DMS79 treated with DMSO at 0.1 percent for 48 hours (cell line): ENCODE results near the gene CPS1.

Experiments used
- DNase-seq: peaks from one replicate; lab custom pipeline; 2025; lab: John Stamatoyannopoulos, UW

Gene CPS1

DNA sequence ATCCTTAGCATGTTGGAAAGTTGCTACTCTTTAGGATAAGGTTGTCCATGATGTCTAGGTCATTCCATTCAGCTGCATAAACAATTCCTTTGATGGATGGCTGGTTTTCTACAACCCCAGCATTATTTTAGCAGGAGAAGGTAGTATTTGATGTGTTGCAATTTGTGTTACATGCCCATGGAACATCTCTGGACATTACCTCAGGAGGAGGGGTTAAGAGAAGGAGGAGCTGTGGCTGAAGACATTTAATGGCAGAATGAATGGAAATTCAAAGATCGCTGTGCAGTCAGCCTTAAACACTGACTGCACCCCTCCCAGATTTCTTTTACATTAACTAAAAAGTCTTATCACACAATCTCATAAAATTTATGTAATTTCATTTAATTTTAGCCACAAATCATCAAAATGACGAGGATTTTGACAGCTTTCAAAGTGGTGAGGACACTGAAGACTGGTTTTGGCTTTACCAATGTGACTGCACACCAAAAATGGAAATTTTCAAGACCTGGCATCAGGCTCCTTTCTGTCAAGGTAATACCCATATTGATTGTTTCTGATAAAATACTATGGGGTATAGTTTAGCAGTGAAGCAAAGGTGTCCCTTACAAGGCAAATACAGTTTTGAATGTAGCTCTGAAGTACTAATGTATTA lies at the start of gene CPS1:
TSS of gene CPS1 (plus strand) at position 271 of the 652 bp plus-strand sequence. CDS start at position 406, 135 bp downstream.
- DNase-seq = no peak

DNA sequence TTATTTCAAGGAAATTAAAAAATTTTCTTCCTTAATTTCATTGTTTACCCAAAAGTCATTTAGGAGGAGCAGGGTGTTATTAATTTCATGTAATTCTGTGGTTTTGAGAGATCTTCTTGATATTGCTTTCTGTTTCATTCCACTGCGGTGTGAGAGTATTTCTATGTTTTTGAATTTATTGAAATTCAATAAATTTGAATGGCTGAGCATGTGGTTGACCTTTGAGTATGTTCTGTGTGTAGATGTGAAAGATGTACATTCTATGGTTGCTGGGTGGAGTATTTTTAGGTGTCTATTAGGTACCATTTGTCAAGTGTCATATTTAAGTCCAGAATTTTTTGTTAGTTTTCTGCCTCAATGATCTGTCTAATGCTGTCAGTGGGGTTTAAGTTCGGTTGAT lies 40.5 kb upstream of the CPS1 start:
- DNase-seq = no peak

DNA sequence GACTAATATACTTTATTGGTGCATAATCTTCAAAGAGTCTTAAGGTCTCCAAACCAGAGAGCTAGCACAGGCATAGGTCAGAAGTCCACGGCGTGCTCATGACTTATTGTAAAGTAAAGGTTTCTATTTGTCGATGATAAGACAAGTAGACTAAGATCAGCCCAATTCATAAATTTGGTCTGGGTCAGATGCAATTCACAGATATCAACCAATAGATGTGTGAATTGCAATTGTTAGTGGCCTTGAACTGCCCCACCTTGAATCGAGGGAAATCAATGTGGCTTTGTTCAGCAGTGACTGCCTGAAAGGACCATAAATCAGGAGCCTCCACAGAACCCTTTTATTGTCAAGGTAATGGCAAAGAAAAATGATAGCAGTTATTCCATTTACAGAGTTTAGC lies 39.1 kb upstream of the CPS1 start:
- DNase-seq = no peak

DNA sequence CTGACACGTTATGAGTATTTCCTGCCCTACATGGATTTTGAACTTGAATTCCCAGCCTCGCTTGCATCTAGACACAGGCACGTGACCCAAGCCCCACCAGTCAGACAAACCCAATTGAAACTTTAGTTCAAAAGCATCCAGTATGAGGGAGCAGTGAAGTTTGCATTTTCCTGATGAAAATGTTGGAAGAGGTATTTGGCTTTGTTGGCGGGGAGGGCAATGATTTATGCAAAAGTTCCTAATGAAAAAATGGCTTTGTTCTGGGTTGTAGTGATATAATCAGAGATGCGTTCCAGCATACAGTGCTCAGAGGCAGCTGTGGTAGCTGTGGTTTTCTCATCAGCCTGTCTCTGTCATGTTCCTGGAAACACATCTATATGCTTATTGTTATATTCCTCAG lies 36.8 kb upstream of the CPS1 start:
- DNase-seq = no peak

DNA sequence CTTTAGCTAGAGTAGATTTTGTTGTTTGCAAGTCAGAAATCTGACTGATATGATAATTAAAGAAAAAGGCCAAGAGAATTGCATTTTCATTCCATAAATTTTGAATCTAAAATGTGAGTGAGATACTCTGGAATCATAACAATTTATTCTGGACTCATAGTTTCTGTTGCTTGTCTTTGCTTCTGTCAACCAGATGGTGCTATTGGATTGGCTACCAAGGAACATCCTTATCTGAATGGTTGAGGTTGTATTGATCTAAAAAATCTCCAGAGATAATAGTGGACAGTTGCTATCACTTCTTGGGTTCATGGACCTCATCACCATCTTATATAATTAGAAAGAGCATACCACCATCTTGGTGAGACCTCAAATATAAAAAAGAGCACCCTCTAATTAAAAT lies 34.0 kb upstream of the CPS1 start:
- DNase-seq = no peak

DNA sequence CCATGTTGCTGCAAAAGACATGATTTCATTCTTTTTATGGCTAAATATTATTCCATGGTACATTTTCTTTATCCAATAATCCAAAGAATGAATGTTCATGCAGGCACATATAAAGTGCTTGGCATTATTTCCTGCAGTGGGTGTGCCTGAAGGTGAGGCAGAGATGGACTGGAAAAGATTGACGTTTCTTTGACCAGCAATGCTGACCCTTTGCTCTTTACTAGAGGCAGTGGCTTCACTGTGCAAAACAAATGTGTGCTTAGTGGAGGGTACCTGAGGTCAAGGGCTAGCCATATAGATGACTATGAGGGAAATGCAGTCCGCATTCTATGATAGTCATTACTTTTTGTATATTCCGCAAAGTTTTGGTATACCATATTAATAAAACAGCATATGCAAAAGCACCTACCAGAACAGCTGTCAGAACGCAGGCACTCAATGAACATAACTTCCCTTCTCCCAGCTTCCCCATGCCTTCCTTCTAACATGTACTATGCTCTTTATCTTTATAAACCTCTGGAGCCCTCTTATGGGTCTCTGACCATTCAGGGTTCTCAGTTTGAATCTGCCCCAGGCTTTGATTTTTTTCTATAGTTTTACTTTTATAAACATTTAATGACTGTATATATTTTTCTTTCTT lies 32.6 kb upstream of the CPS1 start:
- no peak for DNase-seq

DNA sequence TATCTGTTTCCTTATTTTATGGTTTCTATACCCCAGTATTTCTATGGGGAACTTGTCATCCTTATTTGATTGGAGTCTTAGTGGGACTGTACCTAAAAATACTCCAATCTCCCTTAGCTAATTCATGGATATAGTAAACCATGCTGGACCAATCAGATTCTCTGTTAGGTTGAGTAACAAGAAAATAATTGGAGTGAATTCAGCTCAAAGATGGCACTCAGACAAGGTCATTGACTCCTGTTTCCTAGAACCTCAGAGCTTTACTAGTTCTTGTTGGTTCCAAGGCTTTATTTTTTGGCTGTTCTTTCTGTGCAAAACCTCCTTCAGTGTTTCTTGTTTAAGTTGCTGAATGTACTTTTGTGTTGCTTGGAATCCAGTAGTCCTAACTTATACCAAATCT lies 31.9 kb upstream of the CPS1 start:
- DNase-seq = no peak

DNA sequence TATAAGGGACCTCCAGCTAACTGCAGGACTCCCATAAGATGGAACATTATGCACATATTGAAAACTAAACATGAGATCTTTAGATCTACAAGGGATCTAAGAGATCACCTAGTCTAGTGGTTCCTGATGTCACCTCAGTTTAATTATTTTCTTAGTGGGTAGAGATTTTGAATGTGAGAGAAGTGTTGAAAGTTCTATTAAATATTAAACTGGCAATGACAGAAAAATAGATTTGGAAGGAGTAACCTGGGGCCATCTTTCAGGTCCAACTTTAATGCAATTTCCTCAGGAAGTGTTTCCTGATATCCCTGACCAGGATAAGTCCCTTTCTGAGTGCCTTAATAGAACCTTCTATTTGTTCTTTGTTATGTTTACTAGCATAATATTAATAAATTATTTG lies 29.1 kb upstream of the CPS1 start:
- no peak for DNase-seq

DNA sequence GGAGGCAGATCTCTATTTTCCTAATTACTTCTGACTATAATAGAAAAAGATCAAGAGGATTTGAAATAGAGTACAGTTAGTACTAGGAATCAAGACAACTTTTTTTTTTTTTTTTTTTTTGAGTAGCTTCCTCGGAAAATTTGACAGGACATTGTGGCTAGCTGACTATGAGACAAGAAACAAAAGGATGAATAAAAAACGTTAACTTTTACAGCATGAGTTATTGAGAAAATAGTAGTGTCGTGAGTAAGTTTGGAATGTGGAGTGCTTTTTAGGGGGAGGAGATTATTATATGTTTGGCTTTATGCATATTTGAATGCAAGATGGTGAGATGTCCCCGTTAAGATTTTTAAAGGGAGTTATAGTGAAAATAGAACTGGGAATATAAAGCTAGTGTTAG lies 27.7 kb upstream of the CPS1 start:
- no peak for DNase-seq

DNA sequence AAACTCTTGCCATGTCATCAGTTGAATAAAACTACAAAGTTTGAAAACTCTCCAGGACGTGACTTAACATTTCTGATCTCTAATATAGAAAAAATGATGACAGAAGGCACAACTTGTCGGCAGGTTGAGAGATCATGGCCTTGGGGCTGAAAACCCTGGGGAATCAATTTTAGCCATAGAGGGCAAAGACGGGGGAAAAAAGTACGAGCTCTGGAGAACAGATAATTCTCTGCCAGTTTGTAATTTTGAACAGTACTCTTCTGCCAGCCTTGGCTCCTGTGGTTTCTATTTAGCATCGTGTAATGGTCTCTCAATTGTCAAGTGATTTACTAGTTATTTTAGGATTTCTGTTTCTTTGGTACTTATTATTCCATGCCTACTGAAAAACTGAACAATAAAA lies 25.3 kb upstream of the CPS1 start:
- DNase-seq = no peak

DNA sequence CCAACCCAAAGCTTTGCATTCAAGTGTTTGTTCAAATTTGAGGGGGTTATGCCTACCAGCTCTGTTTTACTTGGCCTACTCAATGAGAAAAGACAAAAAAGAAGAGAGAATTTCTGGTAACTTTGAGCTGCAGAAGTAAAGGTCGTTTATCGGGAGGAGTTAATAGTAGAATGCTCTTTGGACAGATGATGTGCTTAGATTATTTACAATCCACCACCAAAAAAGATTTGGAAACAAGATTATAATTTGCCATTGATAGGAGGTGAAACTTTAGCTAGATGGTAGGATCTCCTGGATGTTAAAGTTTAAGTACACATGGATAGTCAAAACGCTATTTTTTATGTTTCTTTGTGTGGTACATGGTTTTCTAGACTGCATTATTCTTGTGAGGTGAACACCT lies 24.9 kb upstream of the CPS1 start:
- DNase-seq = no peak

DNA sequence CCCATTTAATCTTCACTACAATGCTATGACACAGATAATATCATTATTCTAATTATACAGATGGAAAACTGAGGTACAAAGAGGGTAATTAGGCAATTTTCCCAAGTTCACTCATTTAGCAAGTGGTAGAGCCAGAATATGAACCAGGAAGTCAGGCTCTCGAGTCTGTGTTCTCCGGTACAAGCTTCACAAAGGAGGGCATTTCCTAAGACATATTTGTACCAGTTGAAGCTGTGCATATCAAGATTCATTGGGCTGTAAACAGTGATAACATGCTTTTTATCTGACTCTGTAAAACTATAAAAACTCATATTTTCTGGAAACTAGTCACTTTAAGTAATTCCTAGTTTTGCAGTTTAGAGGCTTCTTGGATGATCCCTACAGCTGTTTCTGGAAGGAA lies 23.0 kb upstream of the CPS1 start:
- DNase-seq = no peak

DNA sequence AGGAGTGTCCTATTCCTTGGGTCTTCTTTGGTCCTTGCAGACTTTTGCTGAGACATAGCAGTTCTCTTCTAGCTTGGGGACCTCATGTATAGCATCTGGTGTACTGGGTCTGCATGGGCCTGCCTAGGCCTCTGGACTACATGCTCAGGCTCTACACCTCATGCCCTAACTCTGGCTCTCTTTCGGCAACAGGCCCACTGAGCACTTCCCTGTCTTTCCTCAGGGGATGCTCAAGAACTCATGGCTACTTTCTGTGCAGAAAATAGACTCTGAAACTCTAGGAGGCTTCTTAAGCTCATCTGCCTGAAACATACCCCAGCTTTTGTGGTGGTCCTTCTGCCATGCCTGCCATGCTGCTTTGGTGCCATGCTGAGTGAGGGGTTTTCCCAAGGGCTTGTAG lies 21.5 kb upstream of the CPS1 start:
- no peak for DNase-seq

DNA sequence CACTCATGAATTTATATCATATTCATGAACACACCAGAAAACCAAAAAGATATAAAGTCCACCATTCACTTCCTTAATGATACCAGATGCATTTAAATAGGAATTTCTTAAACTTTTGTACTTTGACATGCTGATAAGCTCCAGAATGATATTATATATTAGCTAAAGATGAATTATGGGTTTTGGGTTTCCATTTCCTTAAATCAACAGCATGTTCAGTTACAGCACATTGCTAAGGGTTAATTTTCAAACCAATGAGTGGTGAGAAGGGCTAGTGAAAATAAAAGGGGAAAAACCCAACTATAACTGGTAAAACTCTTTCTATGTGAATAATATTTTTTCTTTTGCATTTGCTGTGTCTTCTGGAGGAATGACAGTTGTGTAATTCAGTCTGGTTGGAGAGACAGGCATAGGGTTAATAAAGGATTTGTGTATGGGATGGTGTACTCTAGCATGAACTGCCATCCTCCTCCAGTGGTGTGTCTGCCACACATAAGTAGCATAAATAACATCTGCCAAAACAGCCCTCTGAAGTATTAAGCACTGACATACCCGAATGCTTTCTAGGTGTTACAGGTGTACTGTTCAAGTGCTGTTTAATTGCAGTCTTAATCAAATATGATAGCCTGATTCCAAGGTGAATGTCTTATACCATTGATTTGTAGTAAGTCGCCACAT lies 19.3 kb upstream of the CPS1 start:
- DNase-seq = no peak

DNA sequence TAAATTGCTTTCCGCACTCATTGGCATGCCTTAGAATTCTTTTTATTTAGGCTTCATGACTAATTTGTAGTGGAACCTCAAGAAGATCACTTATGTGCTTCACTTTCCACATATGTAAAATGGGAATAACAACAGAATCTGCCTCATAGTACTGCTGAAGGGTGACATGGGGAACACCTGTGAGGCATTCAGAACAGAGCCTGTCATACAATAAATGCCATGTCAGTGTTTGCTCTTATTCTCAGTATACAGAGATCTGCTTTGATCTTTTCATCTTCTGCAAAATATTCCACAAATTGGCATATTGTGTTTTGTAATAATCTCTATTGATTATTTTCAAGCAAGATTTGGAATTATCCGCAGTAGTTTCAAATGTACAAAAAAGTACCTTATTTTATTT lies 17.4 kb upstream of the CPS1 start:
- DNase-seq = no peak

DNA sequence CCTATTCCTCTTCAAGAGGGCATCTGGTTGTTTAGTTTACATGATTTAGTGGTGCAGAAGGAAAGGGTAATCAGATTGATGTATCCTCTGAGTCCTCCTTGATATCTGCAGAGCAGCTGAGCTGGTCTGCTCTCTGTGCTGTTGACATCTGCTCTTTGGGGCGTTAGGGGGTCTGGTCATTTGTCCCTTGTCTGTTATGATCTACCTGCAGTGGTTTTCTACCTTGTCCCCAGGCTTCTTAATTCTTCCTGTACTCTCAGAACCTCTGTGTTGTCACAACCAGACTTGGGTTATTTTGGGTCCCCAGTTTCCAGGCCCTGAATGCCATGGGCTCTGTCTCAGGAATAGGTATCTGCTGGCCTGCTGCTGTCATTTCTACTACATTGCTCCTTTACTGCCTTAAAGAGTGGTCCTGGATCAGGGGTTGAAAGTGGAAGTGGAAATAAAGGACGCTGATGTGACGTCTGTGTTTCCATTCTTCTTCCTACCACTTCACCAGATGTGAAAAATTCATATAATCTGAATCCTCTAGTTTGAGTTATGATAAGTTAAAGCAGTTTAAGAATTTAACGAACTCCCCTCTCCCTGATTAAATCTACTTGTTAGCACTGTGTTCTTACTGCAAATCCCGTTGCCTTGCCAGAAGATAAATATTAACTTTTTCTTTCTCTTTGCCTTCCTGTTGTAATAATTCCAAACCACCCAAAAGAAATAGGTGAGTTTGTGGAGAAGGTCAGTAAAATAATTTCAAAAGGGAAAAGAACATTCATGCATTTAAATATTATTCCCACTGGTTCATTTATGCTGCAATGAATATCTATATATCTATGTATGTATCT lies 16.6 kb upstream of the CPS1 start:
- DNase-seq = no peak

DNA sequence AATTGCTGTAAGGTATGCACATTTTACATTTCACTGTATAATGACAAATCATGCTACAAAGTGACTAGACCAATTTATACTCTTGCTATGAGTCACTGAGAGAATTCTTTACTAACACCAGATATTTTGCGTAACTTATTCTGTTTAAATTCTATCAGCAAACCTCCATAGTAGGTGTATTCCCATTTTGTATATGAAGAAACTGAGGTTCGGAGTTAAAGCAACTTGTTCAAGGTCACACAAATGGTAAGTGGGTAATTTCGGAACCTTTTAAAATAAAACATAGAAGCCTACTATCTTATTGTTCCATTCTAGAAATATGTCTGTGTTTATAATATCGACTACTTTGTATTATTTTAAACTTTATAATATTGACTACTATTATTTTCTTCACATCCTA lies 15.9 kb upstream of the CPS1 start:
- no peak for DNase-seq

DNA sequence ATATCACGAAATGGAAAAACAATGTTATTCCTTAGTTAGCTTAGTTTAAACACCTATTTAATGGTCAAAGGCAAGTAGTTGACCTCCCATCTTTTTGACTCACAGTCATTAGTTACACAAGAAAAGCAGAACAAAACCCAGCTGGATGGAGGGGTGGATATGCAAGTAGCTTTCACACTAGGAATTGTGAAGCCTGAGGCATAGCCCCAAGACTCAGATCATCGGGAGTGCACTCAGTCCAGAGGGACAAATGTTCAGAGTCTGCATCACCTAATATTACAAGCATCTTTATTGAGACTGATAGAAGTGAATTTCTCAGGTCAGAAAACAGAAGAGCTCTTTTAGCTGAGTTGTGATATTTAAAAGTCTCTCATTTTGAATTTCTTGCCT lies 15.5 kb upstream of the CPS1 start:
- DNase-seq = no peak

DNA sequence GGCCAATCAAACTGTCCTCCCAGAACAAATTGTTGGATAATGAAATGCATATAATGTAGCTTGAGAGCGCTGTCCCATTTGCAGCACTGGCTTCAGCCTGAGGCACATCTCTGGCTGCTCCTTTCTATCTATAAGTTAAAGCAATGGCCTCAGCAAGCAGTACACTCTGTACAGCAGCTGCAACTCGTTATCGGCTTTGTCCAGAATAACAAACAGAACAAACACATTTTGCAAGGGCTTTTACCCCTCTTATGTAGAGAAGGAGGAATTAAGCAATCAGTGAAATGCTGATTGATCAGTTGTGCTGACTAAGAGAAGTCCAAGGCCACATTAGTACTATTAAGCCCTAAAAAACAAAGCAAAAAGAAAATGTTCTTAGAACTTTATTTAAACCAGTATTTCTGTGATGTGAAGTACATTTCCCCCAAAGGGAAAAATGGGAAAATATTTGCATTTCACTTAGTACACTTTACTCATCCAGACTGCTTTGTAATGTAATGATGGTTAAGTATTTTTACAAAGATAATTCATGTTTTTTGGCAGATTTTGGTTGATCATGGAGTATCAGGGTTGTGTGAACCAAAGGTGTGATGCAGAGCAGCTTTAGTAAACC lies 15.0 kb upstream of the CPS1 start:
- DNase-seq = no peak

DNA sequence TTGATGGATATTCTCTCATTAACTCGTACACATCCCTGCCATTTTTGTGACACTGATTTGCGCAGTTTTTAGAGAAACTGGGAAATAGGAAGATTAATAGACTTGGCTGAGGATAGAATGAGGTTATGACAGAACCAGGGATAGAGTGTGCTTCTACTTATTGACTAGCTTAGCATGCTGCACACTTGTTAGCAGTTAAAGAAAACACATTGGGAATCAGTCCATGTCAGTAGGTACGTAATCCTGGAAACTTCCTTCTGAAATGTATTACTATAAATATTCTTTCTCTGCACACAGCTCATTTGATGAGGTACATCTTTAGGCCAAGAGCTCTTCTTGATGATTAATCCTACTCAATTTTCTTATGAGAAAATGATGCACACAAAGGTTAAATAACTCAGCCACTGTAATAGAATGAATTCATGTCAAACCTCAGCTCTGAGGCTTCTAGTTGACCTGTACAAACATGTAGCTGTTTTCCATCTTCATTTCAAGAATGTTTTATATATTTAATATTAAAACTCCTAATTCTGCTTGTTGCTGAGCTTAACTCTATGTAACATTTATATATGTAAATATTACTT lies 12.3 kb upstream of the CPS1 start:
- DNase-seq = no peak

DNA sequence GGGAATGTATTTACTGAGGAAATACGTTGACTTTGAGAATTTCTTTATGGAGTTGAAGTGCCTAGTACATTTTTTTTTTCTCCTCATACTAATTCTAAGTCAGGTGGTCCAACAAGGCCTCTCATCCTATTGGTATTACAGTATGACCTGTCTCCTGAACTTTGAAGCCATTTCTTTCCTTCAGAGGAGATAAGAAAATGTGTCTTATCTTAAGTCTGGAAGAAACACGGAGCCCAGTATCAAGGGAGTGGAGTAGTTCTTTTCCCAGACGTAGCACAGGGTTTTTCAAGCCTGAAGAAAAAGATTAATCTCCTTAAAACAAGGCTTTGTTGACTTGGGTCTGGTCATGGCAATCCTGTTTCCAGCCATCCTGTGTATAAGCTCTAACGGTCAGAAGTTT lies 11.6 kb upstream of the CPS1 start:
- DNase-seq = no peak
